Cardiac septum (tissue), 1 donor: ENCODE measurements around the gene NSUN3. TPM values are rescaled to one million over a fixed set of nuclear protein-coding genes. Genes with fewer than 3 reads are reported as not detected.

Experiments
- DNase-seq: peaks from one replicate; pipeline ENCODE4 v3.0.0-alpha.2; 2020; ENCODE audit warnings: low spot score
- intact Hi-C: fragments of 100-400 bp; cut with DNase I; formaldehyde crosslinking; loops from one replicate; pipeline ENCODE4 v1.14.0; 2022
- total RNA-seq: library from RNA; stranded (reverse); fragmentation: NEBNext Ultra II Directional; extraction: Animal tissue kit (Norgen Biotek cat#: 25700); gene quantifications from one replicate; pipeline ENCODE4 v1.2.1, GENCODE V29; 2021
- donor health status: DM: no; HTN: no; CAD: no.

The NSUN3 gene
- total RNA-seq, 1 donor from 2014 or later, result 6.8 TPM

DNA sequence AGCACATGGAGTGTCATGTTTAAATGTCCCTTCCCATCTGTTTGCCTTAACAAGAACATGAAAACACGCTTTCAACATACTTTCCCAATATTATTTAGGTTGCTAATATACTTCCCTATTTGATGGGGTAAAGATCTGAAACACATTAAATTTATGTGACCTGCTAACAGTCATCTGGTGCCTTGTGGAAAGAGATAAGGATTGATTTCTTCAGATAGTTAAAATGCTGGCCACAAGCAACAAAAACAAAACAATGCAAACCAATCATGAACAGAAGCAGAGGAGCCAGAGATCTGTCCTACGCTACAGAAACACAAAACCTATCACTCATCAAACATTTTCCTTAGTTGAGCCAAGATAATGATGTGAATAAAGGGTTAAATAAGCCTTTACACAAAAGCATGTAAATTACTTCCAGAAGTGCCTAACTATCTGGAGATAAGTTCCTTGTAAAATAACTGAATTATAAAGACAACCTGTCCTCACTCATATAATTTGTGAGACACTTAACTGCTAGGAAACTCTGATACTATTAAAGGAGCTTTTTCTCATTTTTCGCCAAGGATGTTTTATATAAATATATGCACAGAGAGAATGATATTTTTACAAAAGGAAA, 109.9 kb downstream of the NSUN3 start:
- DNase-seq, result no peak
- intact Hi-C loops, result no loop called here

- intact Hi-C loops, result no loop called here
- no peak for DNase-seq
Observed at GRCh38 chr3:94173673-94174434, 111.0 kb downstream of the NSUN3 start.

GRCh38 chr3:94175677-94176076, 112.8 kb downstream of the NSUN3 start:
- no peak for DNase-seq
- intact Hi-C loops, result no loop called here

GRCh38 chr3:94176988-94177745, 114.3 kb downstream of the NSUN3 start:
- no peak for DNase-seq
- intact Hi-C loops, result no loop called here

Other genes with a start within 250 kb of the NSUN3 start
- 275 TPM for gene PROS1, start 89.2 kb upstream of the NSUN3 start, total RNA-seq
- 9.2 TPM for gene ARL13B, start 82.9 kb upstream of the NSUN3 start, total RNA-seq
- not detected for gene STX19, start 34.5 kb upstream of the NSUN3 start, total RNA-seq
- gene DHFR2, start 145 bp upstream of the NSUN3 start, total RNA-seq, result 3.4 TPM